HFFc6 (cell line): ENCODE results near the gene ENO4. TPM values are rescaled to one million over a fixed set of nuclear protein-coding genes. Genes with fewer than 3 reads are reported as not detected.
A peak's percentile ranks its signal among the peaks of the same experiment; 100 is the strongest.

Experiments
- DNase-seq: peaks from one replicate; pipeline ENCODE4 v3.0.0-alpha.2; 2018
- H3K27ac Mint-ChIP-seq: 2 replicates; pipeline ENCODE4 v1.8.0; 2020; ENCODE audit warnings: mild to moderate bottlenecking, mixed read lengths
- H3K27me3 Mint-ChIP-seq: 2 replicates; pipeline ENCODE4 v1.8.0; 2021; ENCODE audit warnings: mild to moderate bottlenecking, moderate library complexity, mixed read lengths; ENCODE audit not compliant: insufficient read depth
- H3K36me3 Mint-ChIP-seq: 2 replicates; pipeline ENCODE4 v1.8.0; 2021; ENCODE audit warnings: low read depth, mixed read lengths
- H3K4me1 Mint-ChIP-seq: 2 replicates; pipeline ENCODE4 v1.8.0; 2020; ENCODE audit warnings: low read depth, mixed read lengths
- H3K4me3 Mint-ChIP-seq: 2 replicates; pipeline ENCODE4 v1.8.0; 2020; ENCODE audit warnings: mild to moderate bottlenecking, moderate library complexity, mixed read lengths
- H3K9me3 Mint-ChIP-seq: 2 replicates; pipeline ENCODE4 v1.8.0; 2020; ENCODE audit warnings: mild to moderate bottlenecking, mixed read lengths
- total RNA-seq, 6 experiments: library from RNA; stranded (reverse); fragmentation: NEBNext Ultra II Directional; extraction: Animal tissue kit (Norgen Biotek cat#: 25700); gene quantifications; 2 replicates in 1 of 6; 3 replicates in 5 of 6; pipeline ENCODE4 v1.2.3, GENCODE V29; 2021
- TF ChIP-seq, protein P1 (sequence below): fragments of 200-600 bp; sonication (generic); IDR thresholded peaks from 2 replicates; pipeline ENCODE4 v1.5.0; 2021; ENCODE audit warnings: antibody characterized with exemption, mild to moderate bottlenecking

The ENO4 gene
- total RNA-seq, 6 experiments from 2014 or later: not detected

DNA sequence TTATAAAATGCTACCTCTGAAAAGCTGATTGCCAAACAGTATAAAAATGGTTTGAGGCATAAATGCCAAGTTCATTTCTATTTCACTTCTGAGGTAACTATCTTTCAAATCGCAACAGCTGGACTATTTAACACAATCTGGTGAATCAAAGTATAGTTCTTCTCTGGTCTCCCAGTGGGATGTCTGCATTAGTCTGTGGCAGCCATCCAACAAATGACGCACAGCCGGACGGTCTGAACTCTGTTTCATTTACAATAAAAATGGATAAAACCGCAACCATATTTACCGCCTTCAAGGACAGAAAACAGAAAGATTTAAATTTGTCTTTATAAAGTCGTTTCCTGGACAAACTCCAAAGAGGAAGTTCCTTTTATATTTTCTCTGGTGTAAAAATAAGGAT, 41.9 kb downstream of the ENO4 start:
- TF ChIP-seq, protein P1, sequence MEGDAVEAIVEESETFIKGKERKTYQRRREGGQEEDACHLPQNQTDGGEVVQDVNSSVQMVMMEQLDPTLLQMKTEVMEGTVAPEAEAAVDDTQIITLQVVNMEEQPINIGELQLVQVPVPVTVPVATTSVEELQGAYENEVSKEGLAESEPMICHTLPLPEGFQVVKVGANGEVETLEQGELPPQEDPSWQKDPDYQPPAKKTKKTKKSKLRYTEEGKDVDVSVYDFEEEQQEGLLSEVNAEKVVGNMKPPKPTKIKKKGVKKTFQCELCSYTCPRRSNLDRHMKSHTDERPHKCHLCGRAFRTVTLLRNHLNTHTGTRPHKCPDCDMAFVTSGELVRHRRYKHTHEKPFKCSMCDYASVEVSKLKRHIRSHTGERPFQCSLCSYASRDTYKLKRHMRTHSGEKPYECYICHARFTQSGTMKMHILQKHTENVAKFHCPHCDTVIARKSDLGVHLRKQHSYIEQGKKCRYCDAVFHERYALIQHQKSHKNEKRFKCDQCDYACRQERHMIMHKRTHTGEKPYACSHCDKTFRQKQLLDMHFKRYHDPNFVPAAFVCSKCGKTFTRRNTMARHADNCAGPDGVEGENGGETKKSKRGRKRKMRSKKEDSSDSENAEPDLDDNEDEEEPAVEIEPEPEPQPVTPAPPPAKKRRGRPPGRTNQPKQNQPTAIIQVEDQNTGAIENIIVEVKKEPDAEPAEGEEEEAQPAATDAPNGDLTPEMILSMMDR: no peak
- 0 out of 2 replicates have a peak overlapping the region, but pooled peaks have one; percentile 42 for H3K27ac Mint-ChIP-seq
- H3K4me3 Mint-ChIP-seq: peak overlapping the region; percentile 73
- peaks cover 42% of the 10 kb centered on the region for H3K4me1 Mint-ChIP-seq
- H3K36me3 Mint-ChIP-seq: no peaks in the 10 kb centered on the region
- no peaks in the 10 kb centered on the region for H3K27me3 Mint-ChIP-seq
- no peaks in the 10 kb centered on the region for H3K9me3 Mint-ChIP-seq
- peak; percentile 65 for DNase-seq

DNA sequence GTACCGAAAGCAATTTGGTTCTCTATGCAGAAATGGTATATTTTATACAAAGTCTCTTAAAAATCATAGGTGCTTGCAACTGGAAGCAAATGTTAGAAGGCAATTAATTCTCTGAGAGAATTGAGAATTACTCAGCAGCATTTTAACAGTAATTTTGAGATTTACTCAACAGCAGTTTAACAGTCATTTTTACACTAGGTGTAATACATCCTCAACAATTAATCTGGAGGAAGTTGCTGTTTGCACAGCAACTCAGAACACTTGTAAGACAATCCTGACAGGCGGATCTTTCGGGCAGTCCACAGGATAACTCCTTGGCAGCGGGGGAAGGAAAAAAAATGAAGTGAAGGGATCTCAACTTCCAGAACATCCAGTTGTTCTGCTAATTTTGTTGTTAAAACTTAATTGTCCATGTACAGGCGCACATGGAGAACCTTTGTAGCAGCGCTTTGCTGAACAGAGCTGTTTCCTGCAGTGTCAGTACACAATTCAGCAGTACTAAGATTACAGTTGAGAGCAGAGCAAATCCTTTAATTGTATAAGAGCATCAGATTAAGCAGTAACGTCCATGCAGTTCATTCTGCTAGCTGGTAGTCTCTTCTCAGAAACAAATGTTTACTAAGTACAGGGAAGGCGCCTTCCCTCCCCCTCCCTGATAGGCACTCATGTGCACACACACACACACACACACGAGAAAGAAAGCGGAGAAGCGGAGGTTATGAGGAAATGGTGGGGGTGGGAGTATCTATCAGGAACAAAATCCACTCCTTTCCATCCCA, 43.8 kb downstream of the ENO4 start:
- no peaks in the 10 kb centered on the region for H3K9me3 Mint-ChIP-seq
- DNase-seq: no peak
- H3K27ac Mint-ChIP-seq: no peak overlapping the region

DNA sequence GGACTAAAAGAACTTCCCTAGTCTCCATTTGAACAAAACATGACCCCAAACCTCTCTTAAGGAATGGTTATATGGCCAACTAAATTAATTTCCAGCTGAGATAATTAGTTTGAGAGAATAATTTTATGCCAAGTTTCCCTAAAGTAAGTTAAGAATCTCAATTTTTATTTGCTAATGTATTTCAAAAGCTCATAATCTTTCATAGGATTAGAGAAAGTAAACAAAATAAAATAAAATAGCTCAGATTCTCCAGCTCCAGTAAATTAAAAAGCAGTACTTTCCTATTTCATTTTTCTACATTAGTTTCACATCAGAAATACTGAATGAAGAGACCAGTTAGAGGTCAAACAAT, 44.4 kb downstream of the ENO4 start:
- H3K4me1 Mint-ChIP-seq: peaks cover 29% of the 10 kb centered on the region
- DNase-seq: no peak
- H3K4me3 Mint-ChIP-seq: no peak overlapping the region
- H3K36me3 Mint-ChIP-seq: no peaks in the 10 kb centered on the region
- no peaks in the 10 kb centered on the region for H3K9me3 Mint-ChIP-seq
- no peaks in the 10 kb centered on the region for H3K27me3 Mint-ChIP-seq
- H3K27ac Mint-ChIP-seq: no peak overlapping the region
- TF ChIP-seq, protein P1: no peak

More for the DNA sequence above, 43.8 kb downstream of the ENO4 start:
- peaks cover 34% of the 10 kb centered on the region for H3K4me1 Mint-ChIP-seq
- H3K27me3 Mint-ChIP-seq: no peaks in the 10 kb centered on the region
- H3K4me3 Mint-ChIP-seq: no peak overlapping the region
- H3K36me3 Mint-ChIP-seq: no peaks in the 10 kb centered on the region
- TF ChIP-seq, protein P1: no peak

DNA sequence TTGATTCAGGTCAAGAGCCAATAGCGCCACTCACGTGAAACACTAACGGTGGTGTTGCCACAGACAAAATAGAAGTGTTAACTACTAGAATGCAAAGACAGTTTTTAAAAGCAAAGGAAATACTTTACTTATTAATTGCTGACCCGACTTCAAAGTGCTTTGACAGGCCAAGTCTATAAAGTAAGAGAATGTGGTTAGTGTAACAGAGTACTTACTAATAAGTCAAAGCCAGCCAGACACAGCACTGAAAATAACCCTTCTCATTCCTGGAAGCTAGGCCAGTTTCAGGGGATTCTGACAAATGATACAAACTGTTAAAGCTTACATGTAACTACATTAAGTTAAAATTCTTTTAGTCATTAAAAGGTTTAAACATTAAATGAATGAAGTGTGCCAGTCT, 50.3 kb downstream of the ENO4 start:
- Mint-ChIP-seq H3K9me3 (no peaks in the 10 kb centered on the region), H3K4me3 (no peak overlapping the region), H3K36me3 (no peaks in the 10 kb centered on the region), H3K4me1 (no peaks in the 10 kb centered on the region), H3K27ac (no peak overlapping the region), H3K27me3 (no peaks in the 10 kb centered on the region)
- DNase-seq: no peak
- TF ChIP-seq, protein P1: no peak

DNA sequence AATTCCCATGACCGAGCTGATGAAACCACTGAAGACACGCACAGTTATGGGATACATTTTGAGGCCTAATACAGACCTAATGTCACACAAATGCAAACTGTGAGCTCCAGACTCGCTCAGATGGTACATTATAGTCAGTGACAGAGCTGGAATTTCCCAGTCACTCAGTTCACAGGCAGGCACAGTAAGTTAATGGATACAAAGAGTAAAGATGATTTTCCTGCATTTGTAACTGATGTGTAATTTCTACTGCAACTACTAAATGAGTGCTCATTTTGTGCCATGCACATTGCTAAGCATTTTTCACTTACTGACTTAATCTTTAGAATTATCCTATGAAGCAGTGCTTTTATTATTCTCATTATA, 56.5 kb downstream of the ENO4 start:
- H3K36me3 Mint-ChIP-seq: no peaks in the 10 kb centered on the region
- H3K9me3 Mint-ChIP-seq: no peaks in the 10 kb centered on the region
- DNase-seq: no peak

More for the DNA sequence above, 56.5 kb downstream of the ENO4 start:
- Mint-ChIP-seq H3K27ac (no peak overlapping the region), H3K27me3 (no peaks in the 10 kb centered on the region), H3K4me1 (no peaks in the 10 kb centered on the region), H3K4me3 (no peak overlapping the region)
- TF ChIP-seq, protein P1: no peak
